Panc1 (cell line): ENCODE measurements around the gene EWSR1.

Experiments used
- POLR2AphosphoS5 ChIP-seq: IDR thresholded peaks from 2 replicates; pipeline ENCODE4 v1.6.1; 2012; ENCODE audit warnings: mild to moderate bottlenecking, low read depth, low read length, moderate library complexity
- TF ChIP-seq, protein P1 (sequence below): fragments of 450-650 bp; IDR thresholded peaks from 2 replicates; pipeline ENCODE4 v1.5.1; 2017; ENCODE audit warnings: mild to moderate bottlenecking
- TF ChIP-seq, protein P2 (sequence below), 2 experiments: IDR thresholded peaks; 2 replicates each; pipeline ENCODE4 v1.6.1; 2011 to 2012; ENCODE audit warnings: low read depth in 2 of 2, control low read depth in 1 of 2, low read length in 1 of 2, mild to moderate bottlenecking in 1 of 2, moderate library complexity in 1 of 2; ENCODE audit not compliant: insufficient read depth in 1 of 2

DNA sequence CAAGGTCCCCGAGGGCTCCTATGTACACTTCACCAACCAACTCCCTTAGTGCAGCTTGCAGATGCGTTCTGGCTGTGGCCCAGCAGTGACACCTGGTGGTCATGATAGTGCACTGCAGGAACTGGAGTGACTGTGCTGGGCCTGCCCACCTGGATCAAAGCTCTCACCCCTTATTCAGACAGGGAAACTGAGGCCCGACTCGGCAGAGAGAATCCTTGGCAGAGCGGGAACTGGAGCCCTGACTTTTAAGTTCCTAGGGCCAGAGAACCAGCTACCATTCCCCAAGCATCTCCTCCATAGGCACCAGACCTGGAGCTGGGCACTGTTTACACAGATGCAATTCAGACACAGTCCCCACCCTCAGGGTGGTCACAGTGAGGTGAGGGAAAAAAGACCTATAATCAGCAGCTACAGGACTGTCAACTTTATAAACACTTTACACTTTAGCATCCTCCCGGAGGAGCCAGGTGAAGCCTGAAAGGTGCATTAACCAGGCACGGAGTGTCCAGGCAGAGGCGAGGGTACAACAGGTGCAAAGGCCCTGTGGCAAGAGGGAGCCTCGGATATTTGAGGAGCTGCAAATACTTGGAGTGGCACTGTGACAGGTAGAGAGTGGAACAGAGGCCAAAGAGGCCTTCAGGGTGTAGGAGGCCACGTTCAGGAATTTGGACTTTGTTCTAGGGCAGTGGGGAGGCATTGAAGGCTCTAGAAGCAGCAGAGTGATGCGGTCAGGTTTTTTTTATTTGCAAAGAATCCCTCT lies 22.3 kb upstream of the EWSR1 start:
- TF ChIP-seq, protein P1, sequence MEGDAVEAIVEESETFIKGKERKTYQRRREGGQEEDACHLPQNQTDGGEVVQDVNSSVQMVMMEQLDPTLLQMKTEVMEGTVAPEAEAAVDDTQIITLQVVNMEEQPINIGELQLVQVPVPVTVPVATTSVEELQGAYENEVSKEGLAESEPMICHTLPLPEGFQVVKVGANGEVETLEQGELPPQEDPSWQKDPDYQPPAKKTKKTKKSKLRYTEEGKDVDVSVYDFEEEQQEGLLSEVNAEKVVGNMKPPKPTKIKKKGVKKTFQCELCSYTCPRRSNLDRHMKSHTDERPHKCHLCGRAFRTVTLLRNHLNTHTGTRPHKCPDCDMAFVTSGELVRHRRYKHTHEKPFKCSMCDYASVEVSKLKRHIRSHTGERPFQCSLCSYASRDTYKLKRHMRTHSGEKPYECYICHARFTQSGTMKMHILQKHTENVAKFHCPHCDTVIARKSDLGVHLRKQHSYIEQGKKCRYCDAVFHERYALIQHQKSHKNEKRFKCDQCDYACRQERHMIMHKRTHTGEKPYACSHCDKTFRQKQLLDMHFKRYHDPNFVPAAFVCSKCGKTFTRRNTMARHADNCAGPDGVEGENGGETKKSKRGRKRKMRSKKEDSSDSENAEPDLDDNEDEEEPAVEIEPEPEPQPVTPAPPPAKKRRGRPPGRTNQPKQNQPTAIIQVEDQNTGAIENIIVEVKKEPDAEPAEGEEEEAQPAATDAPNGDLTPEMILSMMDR = peak; percentile 93
- TF ChIP-seq, protein P2, sequence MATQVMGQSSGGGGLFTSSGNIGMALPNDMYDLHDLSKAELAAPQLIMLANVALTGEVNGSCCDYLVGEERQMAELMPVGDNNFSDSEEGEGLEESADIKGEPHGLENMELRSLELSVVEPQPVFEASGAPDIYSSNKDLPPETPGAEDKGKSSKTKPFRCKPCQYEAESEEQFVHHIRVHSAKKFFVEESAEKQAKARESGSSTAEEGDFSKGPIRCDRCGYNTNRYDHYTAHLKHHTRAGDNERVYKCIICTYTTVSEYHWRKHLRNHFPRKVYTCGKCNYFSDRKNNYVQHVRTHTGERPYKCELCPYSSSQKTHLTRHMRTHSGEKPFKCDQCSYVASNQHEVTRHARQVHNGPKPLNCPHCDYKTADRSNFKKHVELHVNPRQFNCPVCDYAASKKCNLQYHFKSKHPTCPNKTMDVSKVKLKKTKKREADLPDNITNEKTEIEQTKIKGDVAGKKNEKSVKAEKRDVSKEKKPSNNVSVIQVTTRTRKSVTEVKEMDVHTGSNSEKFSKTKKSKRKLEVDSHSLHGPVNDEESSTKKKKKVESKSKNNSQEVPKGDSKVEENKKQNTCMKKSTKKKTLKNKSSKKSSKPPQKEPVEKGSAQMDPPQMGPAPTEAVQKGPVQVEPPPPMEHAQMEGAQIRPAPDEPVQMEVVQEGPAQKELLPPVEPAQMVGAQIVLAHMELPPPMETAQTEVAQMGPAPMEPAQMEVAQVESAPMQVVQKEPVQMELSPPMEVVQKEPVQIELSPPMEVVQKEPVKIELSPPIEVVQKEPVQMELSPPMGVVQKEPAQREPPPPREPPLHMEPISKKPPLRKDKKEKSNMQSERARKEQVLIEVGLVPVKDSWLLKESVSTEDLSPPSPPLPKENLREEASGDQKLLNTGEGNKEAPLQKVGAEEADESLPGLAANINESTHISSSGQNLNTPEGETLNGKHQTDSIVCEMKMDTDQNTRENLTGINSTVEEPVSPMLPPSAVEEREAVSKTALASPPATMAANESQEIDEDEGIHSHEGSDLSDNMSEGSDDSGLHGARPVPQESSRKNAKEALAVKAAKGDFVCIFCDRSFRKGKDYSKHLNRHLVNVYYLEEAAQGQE (IDR thresholded peaks at IDR 0.05; ENCODE audit: insufficient read depth in 1 of 2, low read depth in 2 of 2, low read length in 1 of 2) = no peak
- TF ChIP-seq POLR2AphosphoS5 = no peak
